ENCODE results near the gene TMEM147. TPM values are rescaled to one million over a fixed set of nuclear protein-coding genes. Genes with fewer than 3 reads are reported as not detected.

The TMEM147 gene
- total RNA-seq, 1 experiment from 2014 or later = 157 TPM

GRCh38 chr19:35525873-35526272, 19.6 kb upstream of the TMEM147 start:
- H3K9me3 ChIP-seq (ENCODE audit: control insufficient read depth, insufficient read depth, low read depth, low read length) = no peaks in the 10 kb centered on the region
- no peak overlapping the region for H3K4me3 ChIP-seq (ENCODE audit: low read depth in 2 of 2, low read length in 2 of 2)
- no peaks in the 10 kb centered on the region for H3K27me3 ChIP-seq (ENCODE audit: control insufficient read depth, insufficient read depth, low read length)
- no peaks in the 10 kb centered on the region for H3K36me3 ChIP-seq (ENCODE audit: control insufficient read depth, insufficient read depth, low read length)
- BruUV-seq (replicated peaks) = no TSS peak
- ChIA-PET CTCF (interaction anchor here (0.6 kb wide), 1 partner anchor 188 kb away, joined by 3 read pairs; no protein-coding TSS in a partner anchor), POLR2A (no interaction called here)
- TF ChIP-seq CTCF (IDR thresholded peaks at IDR 0.05) (no peak), REST (IDR thresholded peaks at IDR 0.05; ENCODE audit: insufficient read depth in 1 of 2, low read depth in 2 of 2, low read length in 1 of 2) (no peak), POLR2AphosphoS5 (IDR thresholded peaks at IDR 0.05; ENCODE audit: low read depth, low read length) (no peak), TCF7L2 (IDR thresholded peaks at IDR 0.05; ENCODE audit: low read depth, low read length) (no peak), SIN3A (IDR thresholded peaks at IDR 0.05; ENCODE audit: borderline replicate concordance, insufficient read depth, low read depth, low read length) (no peak)
- no peak overlapping the region for H3K27ac ChIP-seq (ENCODE audit: low read length)
- DNase-seq (ENCODE audit: low read depth, low spot score) (no peak), ATAC-seq (no peak)
- intact Hi-C loops (cut with micrococcal nuclease; ENCODE audit: unreplicated experiment) = no loop called here
- in situ Hi-C loops (cut with HindIII; ENCODE audit: low pct_unique_long_range_greater_than_20kb, low sequenced_read_pairs) = no loop called here
- no peaks in the 10 kb centered on the region for H3K4me1 ChIP-seq (ENCODE audit: control insufficient read depth, insufficient read depth, low read length)

- Histone ChIP-seq H3K27ac (ENCODE audit: low read length) (no peak within 1 kb of the TSS), H3K27me3 (ENCODE audit: control insufficient read depth, insufficient read depth, low read length) (no peaks in the 10 kb centered on the region), H3K36me3 (ENCODE audit: control insufficient read depth, insufficient read depth, low read length) (no peaks in the 10 kb centered on the region), H3K4me3 (ENCODE audit: low read depth in 2 of 2, low read length in 2 of 2) (no peak within 1 kb of the TSS), H3K4me1 (ENCODE audit: control insufficient read depth, insufficient read depth, low read length) (no peaks in the 10 kb centered on the region), H3K9me3 (ENCODE audit: control insufficient read depth, insufficient read depth, low read depth, low read length) (no peaks in the 10 kb centered on the region)
- ChIA-PET CTCF (no interaction called here), POLR2A (interaction anchor here (0.7 kb wide), 1 partner anchor 141 kb away, joined by 3 read pairs; no protein-coding TSS in a partner anchor)
- no peak for TF ChIP-seq POLR2AphosphoS5 (IDR thresholded peaks at IDR 0.05; ENCODE audit: low read depth, low read length)
- no peak for TF ChIP-seq SIN3A (IDR thresholded peaks at IDR 0.05; ENCODE audit: borderline replicate concordance, insufficient read depth, low read depth, low read length)
- TF ChIP-seq TCF7L2 (IDR thresholded peaks at IDR 0.05; ENCODE audit: low read depth, low read length) = no peak
- TF ChIP-seq CTCF (IDR thresholded peaks at IDR 0.05) = no peak
- TF ChIP-seq REST (IDR thresholded peaks at IDR 0.05; ENCODE audit: insufficient read depth in 1 of 2, low read depth in 2 of 2, low read length in 1 of 2) = no peak
- DNase-seq (ENCODE audit: low read depth, low spot score) (no peak), ATAC-seq (no peak)
- in situ Hi-C loops (cut with HindIII; ENCODE audit: low pct_unique_long_range_greater_than_20kb, low sequenced_read_pairs) (no loop called here), intact Hi-C loops (cut with micrococcal nuclease; ENCODE audit: unreplicated experiment) (no loop called here)
- BruUV-seq (replicated peaks) = no TSS peak
Measured at GRCh38 chr19:35528218-35529038, 17.0 kb upstream of the TMEM147 start, which contains the start of gene SBSN. SBSN (minus strand) TSS chr19:35528311; CDS start chr19:35528281, 30 bp downstream.

All from Panc1 (cell line).